HepG2 (cell line): ENCODE results near the gene SNRPD3. TPM values are rescaled to one million over a fixed set of nuclear protein-coding genes. Genes with fewer than 3 reads are reported as not detected.
"Not testable (repeated sequence)": the region's sequence is repeated elsewhere in the genome, so short reads cannot be mapped to it uniquely, and the experiment has no call there.

Experiments used
- ATAC-seq: fragments of 200-7000 bp; cut with Tn5 transposase; 3 replicates; pipeline ENCODE4 v1.9.1; 2020; ENCODE audit warnings: mild to moderate bottlenecking, moderate library complexity
- BruUV-seq: library from RNA; stranded (reverse); fragments of 400-500 nt; replicated peaks from 2 replicates; lab custom pipeline; 2021; lab: Mats Ljungman, UMichigan
- CTCF ChIA-PET: fragments of 300-600 bp; formaldehyde crosslinking; extraction: SDS; loops from one replicate; lab custom pipeline; 2021; ENCODE audit warnings: low total read pairs, inconsistent platforms, low intra/inter-chr PET ratio; lab: Yijun Ruan, JAX
- POLR2A ChIA-PET: fragments of 350-600 bp; sonication (Branson Sonifier 250); formaldehyde crosslinking; loops from one replicate; lab custom pipeline; 2020; ENCODE audit warnings: antibody characterized with exemption, inconsistent platforms; lab: Yijun Ruan, JAX
- DNase-seq: peaks from one replicate; pipeline ENCODE4 v3.0.0-alpha.2; 2015; ENCODE audit warnings: low spot score
- FAIRE-seq: peaks from 3 replicates; lab custom pipeline; 2011; peaks lifted over from hg19 to GRCh38; lab: Jason Lieb, UNC
- H2AFZ ChIP-seq: one replicate; pipeline ENCODE4 v1.6.1; 2011; ENCODE audit warnings: low read length, inconsistent platforms
- H3K27ac ChIP-seq: fragments of 300-600 bp; 3 replicates; pipeline ENCODE4 v1.8.0; 2011; ENCODE audit warnings: mixed run types, mild to moderate bottlenecking, mixed read lengths, low read length, inconsistent platforms; ENCODE audit not compliant: insufficient read depth; ENCODE audit errors: extremely low read length
- H3K27me3 ChIP-seq, 2 experiments: fragments of 200-600 bp in 1 of 2; 2 replicates in 1 of 2; 3 replicates in 1 of 2; pipeline versions ENCODE4 v1.6.0 to v1.8.0; 2011; ENCODE audit warnings: low read length in 2 of 2, mild to moderate bottlenecking in 2 of 2, moderate library complexity in 2 of 2, inconsistent platforms in 1 of 2; ENCODE audit not compliant: insufficient read depth in 2 of 2, control insufficient read depth in 1 of 2
- H3K36me3 ChIP-seq, 2 experiments: fragments of 200-600 bp in 1 of 2; replicated peaks in 1 of 2; 2 replicates in 1 of 2; 3 replicates in 1 of 2; pipeline versions ENCODE4 v1.5.1 to v1.8.0; 2011; ENCODE audit warnings: low read length in 2 of 2, inconsistent platforms in 1 of 2; ENCODE audit not compliant: insufficient read depth in 2 of 2, control insufficient read depth in 1 of 2
- H3K4me1 ChIP-seq: 2 replicates; pipeline ENCODE4 v1.5.1; 2012; ENCODE audit warnings: low read length, inconsistent platforms; ENCODE audit not compliant: insufficient read depth
- H3K4me2 ChIP-seq: 2 replicates; pipeline ENCODE4 v1.6.0; 2011; ENCODE audit warnings: low read depth, low read length, inconsistent platforms
- H3K4me3 ChIP-seq, 3 experiments: fragments of 200-600 bp in 1 of 3; sonication (generic), shearing (Covaris generic) in 1 of 3; replicated peaks in 1 of 3; 2 replicates each; pipeline ENCODE4 v1.5.1; 2011 to 2016; ENCODE audit warnings: low read length in 3 of 3, inconsistent platforms in 2 of 3, low read depth in 2 of 3, mild to moderate bottlenecking in 2 of 3, control low read depth in 1 of 3, mixed read lengths in 1 of 3; ENCODE audit not compliant: insufficient read depth in 1 of 3
- H3K79me2 ChIP-seq: one replicate; pipeline ENCODE4 v1.6.1; 2011; ENCODE audit warnings: low read length, inconsistent platforms; ENCODE audit not compliant: insufficient read depth
- H3K9ac ChIP-seq: 2 replicates; pipeline ENCODE4 v1.6.0; 2011; ENCODE audit warnings: mild to moderate bottlenecking, low read depth, low read length, inconsistent platforms; ENCODE audit not compliant: insufficient read depth
- H3K9me3 ChIP-seq: 2 replicates; pipeline ENCODE4 v1.5.1; 2012; ENCODE audit warnings: mild to moderate bottlenecking, low read length
- H4K20me1 ChIP-seq: 2 replicates; pipeline ENCODE4 v1.6.0; 2011; ENCODE audit warnings: inconsistent platforms, mild to moderate bottlenecking, low read length, moderate library complexity; ENCODE audit not compliant: insufficient read depth
- HNRNPUL1 ChIP-seq: fragments of 200-400 bp; formaldehyde crosslinking; IDR thresholded peaks from 2 replicates; pipeline ENCODE4 v1.6.1; 2017; ENCODE audit warnings: low read depth, mild to moderate bottlenecking, low read length, moderate library complexity
- KDM6A ChIP-seq: IDR thresholded peaks from 2 replicates; pipeline ENCODE4 v1.6.1; 2016; ENCODE audit warnings: low read depth
- SAFB2 ChIP-seq: sonication (generic); formaldehyde crosslinking; IDR thresholded peaks from 2 replicates; pipeline ENCODE4 v1.5.1; 2020; ENCODE audit warnings: missing genetic modification reagents, low read depth, mild to moderate bottlenecking, borderline replicate concordance
- SP5 ChIP-seq: IDR thresholded peaks from 2 replicates; pipeline ENCODE4 v1.6.1; 2016; ENCODE audit warnings: low read depth, borderline replicate concordance
- ZC3H4 ChIP-seq: sonication (generic); formaldehyde crosslinking; IDR thresholded peaks from 2 replicates; pipeline ENCODE4 v1.4.0; 2020; ENCODE audit warnings: missing genetic modification reagents, borderline replicate concordance
- ZMYM2 ChIP-seq: sonication (generic); formaldehyde crosslinking; IDR thresholded peaks from 2 replicates; pipeline ENCODE4 v1.8.0; 2022; ENCODE audit warnings: mild to moderate bottlenecking, missing genetic modification reagents
- ZNF280B ChIP-seq: sonication (generic); formaldehyde crosslinking; IDR thresholded peaks from 2 replicates; pipeline ENCODE4 v1.5.0; 2020; ENCODE audit warnings: missing genetic modification reagents, mild to moderate bottlenecking, borderline replicate concordance
- ZNF564 ChIP-seq: sonication (generic); formaldehyde crosslinking; IDR thresholded peaks from 2 replicates; pipeline ENCODE4 v1.8.1; 2023; ENCODE audit warnings: mild to moderate bottlenecking, missing genetic modification reagents
- WGBS: methylation state at CpG from one replicate; pipeline ENCODE4 v1.1.6; 2017; ENCODE audit warnings: low lambda C conversion rate; 5-methylcytosine and 5-hydroxymethylcytosine counted together
- in situ Hi-C: cut with HindIII; loops from 2 replicates; pipeline ENCODE4 v1.10.0; 2017; ENCODE audit warnings: low pct_unique_long_range_greater_than_20kb; ENCODE audit not compliant: extremely low pct_ligation_motif_present
- intact Hi-C: fragments of 100-400 bp; cut with micrococcal nuclease; formaldehyde crosslinking; loops from one replicate; pipeline ENCODE4 v1.10.0; 2022; ENCODE audit not compliant: unreplicated experiment
- polyA plus RNA-seq, 8 experiments: library from polyadenylated mRNA; depleted of rRNA in 3 of 8; stranded (reverse) in 7 of 8; unstranded in 1 of 8; fragments of >200 nt; fragmentation: Illumina TruSeq in 4 of 8; extraction: Trizol in 4 of 8; gene quantifications; 2 replicates each; pipeline versions ENCODE4 v1.2.1 to v1.2.3, GENCODE V29; 2011 to 2016; ENCODE audit warnings: low read depth in 4 of 8, missing spikeins in 1 of 8, mixed read lengths in 1 of 8; ENCODE audit not compliant: insufficient read depth in 1 of 8
- total RNA-seq, 5 experiments: library from RNA; depleted of rRNA; stranded (reverse); fragments of >200 nt; fragmentation: Illumina TruSeq; extraction: Trizol; gene quantifications; 2 replicates each; pipeline ENCODE4 v1.2.3, GENCODE V29; 2016; ENCODE audit warnings: low read depth in 1 of 5

The SNRPD3 gene
- total and polyA plus RNA-seq, 2 of the 13 experiments (the other 11 are each of a cell fraction or from before 2014, with no cell fraction given): 110 to 209 TPM

DNA sequence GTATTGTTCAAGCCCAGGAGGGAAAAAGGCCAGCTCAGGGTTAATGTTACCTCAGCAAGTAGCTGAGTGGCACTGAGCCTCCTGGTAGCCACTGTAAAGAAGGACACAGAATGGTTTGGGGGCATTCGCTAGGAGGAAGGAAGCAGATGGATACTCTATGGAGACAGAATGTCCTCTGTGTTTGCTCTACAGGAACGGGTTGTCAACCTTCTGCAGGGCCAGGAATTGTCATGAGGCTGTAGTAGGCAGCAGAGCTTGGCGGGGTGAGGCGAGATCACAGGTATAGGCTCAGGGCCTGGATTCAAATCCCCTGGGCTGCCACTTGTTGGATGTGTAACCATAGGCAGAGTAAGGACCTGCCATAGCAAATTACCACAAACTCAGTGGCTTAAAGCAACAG, 40.1 kb downstream of the SNRPD3 start (continued):
- TF ChIP-seq ZNF280B (CRISPR knock-in tag) (no peak), HNRNPUL1 (no peak), SAFB2 (CRISPR knock-in tag) (no peak), KDM6A (no peak), ZNF564 (CRISPR knock-in tag) (no peak), ZC3H4 (CRISPR knock-in tag) (no peak), ZMYM2 (CRISPR knock-in tag) (no peak), SP5 (CRISPR knock-in tag) (no peak)

- POLR2A ChIA-PET: interaction anchor here (1.0 kb wide), 1 partner anchor 13 kb away, joined by 3 read pairs; no protein-coding TSS in a partner anchor
- H2AFZ ChIP-seq, ATAC-seq, H3K4me3 ChIP-seq, in situ Hi-C loops, H3K79me2 ChIP-seq, H3K27ac ChIP-seq, H3K9me3 ChIP-seq, H3K4me2 ChIP-seq, FAIRE-seq, CTCF ChIA-PET, H4K20me1 ChIP-seq, H3K36me3 ChIP-seq, DNase-seq, H3K27me3 ChIP-seq, H3K9ac ChIP-seq, intact Hi-C loops, BruUV-seq: not testable (repeated sequence)
- 84% methylated on average over 9 of the region's 9 CpGs for WGBS
- peaks cover 68% of the 10 kb centered on the region for H3K4me1 ChIP-seq
These were observed 41.3 kb downstream of the SNRPD3 start for GRCh38 chr22:24597076-24597475.
